GM23338 (cell line): ENCODE results near the gene PNPLA1. TPM values are rescaled to one million over a fixed set of nuclear protein-coding genes. Genes with fewer than 3 reads are reported as not detected.

Experiments
- ATAC-seq: fragments of 200-7000 bp; cut with Tn5 transposase; 3 replicates; pipeline ENCODE4 v1.9.1; 2020
- DNase-seq: peaks from one replicate; pipeline ENCODE4 v3.0.0-alpha.2; 2015; ENCODE audit warnings: low spot score
- H2AFZ ChIP-seq: fragments of 200-600 bp; sonication (generic); 2 replicates; pipeline ENCODE4 v1.8.0; 2016; ENCODE audit warnings: antibody characterized with exemption, mild to moderate bottlenecking, moderate library complexity
- H3F3A ChIP-seq: fragments of 200-600 bp; sonication (generic); replicated peaks from 2 replicates; pipeline ENCODE4 v1.8.0; 2017; ENCODE audit warnings: antibody characterized with exemption, mixed run types, low read depth
- H3K27ac ChIP-seq: fragments of 200-600 bp; sonication (generic); 2 replicates; pipeline ENCODE4 v1.6.1; 2016; ENCODE audit warnings: low read depth
- H3K27me3 ChIP-seq: fragments of 200-600 bp; sonication (generic); 2 replicates; pipeline ENCODE4 v1.8.0; 2016; ENCODE audit warnings: mild to moderate bottlenecking, mixed run types, moderate library complexity; ENCODE audit not compliant: insufficient read depth
- H3K36me3 ChIP-seq: fragments of 200-600 bp; sonication (generic); 2 replicates; pipeline ENCODE4 v1.8.0; 2016; ENCODE audit warnings: mild to moderate bottlenecking; ENCODE audit not compliant: insufficient read depth
- H3K4me1 ChIP-seq: fragments of 200-600 bp; sonication (generic); 2 replicates; pipeline ENCODE4 v1.8.0; 2016; ENCODE audit warnings: mild to moderate bottlenecking, moderate library complexity; ENCODE audit not compliant: insufficient read depth
- H3K4me2 ChIP-seq: fragments of 200-600 bp; sonication (generic); 2 replicates; pipeline ENCODE4 v1.7.1; 2017; ENCODE audit warnings: mixed run types
- H3K4me3 ChIP-seq: fragments of 200-600 bp; sonication (generic); 2 replicates; pipeline ENCODE4 v1.6.1; 2016; ENCODE audit warnings: mixed run types
- H3K79me2 ChIP-seq: fragments of 200-600 bp; sonication (generic); replicated peaks from 2 replicates; pipeline ENCODE4 v1.8.0; 2017; ENCODE audit warnings: mild to moderate bottlenecking; ENCODE audit not compliant: insufficient read depth
- H3K9me2 ChIP-seq: fragments of 200-600 bp; sonication (generic); 2 replicates; pipeline ENCODE4 v1.8.0; 2017; ENCODE audit not compliant: insufficient read depth
- H4K20me1 ChIP-seq: fragments of 200-600 bp; sonication (generic); replicated peaks from 2 replicates; pipeline ENCODE4 v1.8.0; 2017; ENCODE audit warnings: mild to moderate bottlenecking; ENCODE audit not compliant: insufficient read depth
- H3K27ac Mint-ChIP-seq: 2 replicates; pipeline ENCODE4 v1.8.0; 2020; ENCODE audit warnings: inconsistent platforms, mild to moderate bottlenecking, moderate library complexity, mixed read lengths
- H3K27me3 Mint-ChIP-seq: 3 replicates; pipeline ENCODE4 v1.8.0; 2022; ENCODE audit warnings: low read depth, mild to moderate bottlenecking, moderate library complexity, mixed read lengths, inconsistent platforms; ENCODE audit not compliant: insufficient read depth, poor library complexity
- H3K36me3 Mint-ChIP-seq: 3 replicates; pipeline ENCODE4 v1.8.0; 2021; ENCODE audit warnings: low read depth, mild to moderate bottlenecking, inconsistent platforms, moderate library complexity, mixed read lengths
- H3K4me1 Mint-ChIP-seq: 3 replicates; pipeline ENCODE4 v1.8.0; 2020; ENCODE audit warnings: mild to moderate bottlenecking, inconsistent platforms, mixed read lengths
- H3K4me3 Mint-ChIP-seq: 3 replicates; pipeline ENCODE4 v1.8.0; 2021; ENCODE audit warnings: moderate library complexity, mild to moderate bottlenecking, inconsistent platforms, mixed read lengths
- H3K9me3 Mint-ChIP-seq: 3 replicates; pipeline ENCODE4 v1.8.0; 2020; ENCODE audit warnings: moderate library complexity, mild to moderate bottlenecking, inconsistent platforms, mixed read lengths
- CREB1 ChIP-seq: fragments of 250-450 bp; sonication (Bioruptor Pico); IDR thresholded peaks from 2 replicates; pipeline ENCODE4 v1.5.0; 2020; ENCODE audit warnings: low read depth, mild to moderate bottlenecking, moderate library complexity
- CTCF ChIP-seq, 2 experiments: fragments of 200-600 bp in 1 of 2; sonication (generic) in 1 of 2; conservative IDR thresholded peaks; 2 replicates each; pipeline versions ENCODE4 v1.5.1 to v1.6.1; 2016 to 2017; ENCODE audit warnings: antibody characterized with exemption in 2 of 2, low read depth in 2 of 2, mild to moderate bottlenecking in 2 of 2, moderate library complexity in 1 of 2
- ETS1 ChIP-seq: IDR thresholded peaks from 2 replicates; pipeline ENCODE4 v1.6.1; 2016; ENCODE audit warnings: antibody characterized with exemption
- EZH2 ChIP-seq: fragments of 200-600 bp; sonication (generic); IDR thresholded peaks from one replicate; pipeline ENCODE4 v1.8.0; 2017; ENCODE audit warnings: antibody characterized with exemption, mild to moderate bottlenecking, low read depth; ENCODE audit not compliant: unreplicated experiment
- EZH2phosphoT487 ChIP-seq: fragments of 200-600 bp; sonication (generic); IDR thresholded peaks from one replicate; pipeline ENCODE4 v1.8.1; 2018; ENCODE audit warnings: antibody characterized with exemption; ENCODE audit not compliant: unreplicated experiment
- JUNB ChIP-seq: IDR thresholded peaks from one replicate; pipeline ENCODE4 v1.6.1; 2016; ENCODE audit warnings: antibody characterized with exemption; ENCODE audit not compliant: unreplicated experiment
- NANOG ChIP-seq: IDR thresholded peaks from 2 replicates; pipeline ENCODE4 v1.6.1; 2016; ENCODE audit warnings: antibody characterized with exemption, borderline replicate concordance
- POLR2AphosphoS5 ChIP-seq: IDR thresholded peaks from 2 replicates; pipeline ENCODE4 v1.6.1; 2016; ENCODE audit warnings: antibody characterized with exemption, low read depth
- REST ChIP-seq: IDR thresholded peaks from one replicate; pipeline ENCODE4 v1.6.1; 2018; ENCODE audit warnings: antibody characterized with exemption; ENCODE audit not compliant: unreplicated experiment
- STAT1 ChIP-seq: IDR thresholded peaks from one replicate; pipeline ENCODE4 v1.6.1; 2016; ENCODE audit warnings: antibody characterized with exemption; ENCODE audit not compliant: unreplicated experiment
- ZNF114 ChIP-seq: fragments of 250-450 bp; sonication (Bioruptor Pico); IDR thresholded peaks from 2 replicates; pipeline ENCODE4 v1.5.0; 2020; ENCODE audit warnings: mild to moderate bottlenecking, moderate library complexity
- ZNF331 ChIP-seq: fragments of 250-450 bp; sonication (Bioruptor Pico); IDR thresholded peaks from 2 replicates; pipeline ENCODE4 v1.5.0; 2020; ENCODE audit warnings: low read depth, mild to moderate bottlenecking, moderate library complexity
- ZNF462 ChIP-seq: fragments of 250-450 bp; sonication (Bioruptor Pico); IDR thresholded peaks from 2 replicates; pipeline ENCODE4 v1.5.0; 2020; ENCODE audit warnings: mild to moderate bottlenecking, moderate library complexity
- polyA plus RNA-seq: library from polyadenylated mRNA; unstranded; fragments of >200 nt; fragmentation: Nextera tagmentation; extraction: Ambion mirVana; gene quantifications from 2 replicates; pipeline ENCODE4 v1.2.1, GENCODE V29; 2016
- total RNA-seq: library from RNA; depleted of rRNA; stranded (reverse); fragments of >200 nt; shearing (Covaris generic); gene quantifications from 2 replicates; pipeline ENCODE4 v1.2.3, GENCODE V29; 2014

PNPLA1 gene
- total and polyA plus RNA-seq, 2 experiments from 2014 or later: not detected

- no peaks in the 10 kb centered on the region for H3K79me2 ChIP-seq
- no peak overlapping the region for H3K4me3 ChIP-seq
- Mint-ChIP-seq H3K27ac (no peak overlapping the region), H3K4me3 (no peak overlapping the region), H3K36me3 (no peaks in the 10 kb centered on the region; the same call in 2 of the 3 replicates), H3K27me3 (peaks cover 14% of the 10 kb centered on the region), H3K4me1 (peaks cover 16% of the 10 kb centered on the region), H3K9me3 (no peaks in the 10 kb centered on the region; the same call in 2 of the 3 replicates)
- H3F3A ChIP-seq: 0 out of 2 replicates have a peak, but pooled peaks cover under 1% of the 10 kb centered on the region
- no peak overlapping the region for H3K27ac ChIP-seq
- DNase-seq (no peak), ATAC-seq (no peak)
- TF ChIP-seq JUNB (no peak), CREB1 (CRISPR knock-in tag) (no peak), ETS1 (no peak), POLR2AphosphoS5 (no peak), ZNF462 (CRISPR knock-in tag) (no peak), ZNF114 (CRISPR knock-in tag) (no peak), STAT1 (no peak), EZH2 (no peak), ZNF331 (CRISPR knock-in tag) (no peak), NANOG (no peak), CTCF (conservative IDR thresholded peaks at IDR 0.05; ENCODE audit: low read depth in 2 of 2) (no peak), REST (no peak), EZH2phosphoT487 (no peak)
- no peaks in the 10 kb centered on the region for H3K9me2 ChIP-seq
- H3K4me1 ChIP-seq: no peaks in the 10 kb centered on the region
- H4K20me1 ChIP-seq: no peaks in the 10 kb centered on the region
- peak overlapping the region; percentile 85; the same call in 1 of the 2 replicates for H2AFZ ChIP-seq
- peaks cover 4% of the 10 kb centered on the region for H3K27me3 ChIP-seq
- H3K36me3 ChIP-seq: no peaks in the 10 kb centered on the region
- H3K4me2 ChIP-seq: no peak overlapping the region
These were observed 65.1 kb downstream of the PNPLA1 start for GRCh38 chr6:36334832-36335459.
